ENCODE measurements around the gene NGB. TPM values are rescaled to one million over a fixed set of nuclear protein-coding genes. Genes with fewer than 3 reads are reported as not detected.

Gene NGB
- total RNA-seq, 1 donor from 2014 or later: not detected

GRCh38 chr14:77310026-77310425 is 39.0 kb upstream of the NGB start:
- TF ChIP-seq CTCF (IDR thresholded peaks at IDR 0.05; ENCODE audit: unreplicated experiment): no peak
- Mint-ChIP-seq H3K36me3 (peaks cover 5% of the 10 kb centered on the region), H3K4me3 (no peak overlapping the region), H3K27ac (no peak overlapping the region), H3K4me1 (peaks cover 42% of the 10 kb centered on the region), H3K27me3 (ENCODE audit: low read depth) (no peaks in the 10 kb centered on the region), H3K9me3 (no peaks in the 10 kb centered on the region)
- no peak for DNase-seq (ENCODE audit: low spot score in 2 of 2, unreplicated experiment in 2 of 2)

- TF ChIP-seq CTCF (IDR thresholded peaks at IDR 0.05; ENCODE audit: unreplicated experiment): no peak
- H3K4me3 Mint-ChIP-seq: no peak overlapping the region
- DNase-seq (ENCODE audit: low spot score in 2 of 2, unreplicated experiment in 2 of 2): no peak
- H3K27me3 Mint-ChIP-seq (ENCODE audit: low read depth): no peaks in the 10 kb centered on the region
- peaks cover 6% of the 10 kb centered on the region for H3K36me3 Mint-ChIP-seq
- peaks cover 35% of the 10 kb centered on the region for H3K4me1 Mint-ChIP-seq
- H3K9me3 Mint-ChIP-seq: no peaks in the 10 kb centered on the region
- H3K27ac Mint-ChIP-seq: no peak overlapping the region
Measured at GRCh38 chr14:77309131-77309530, 38.1 kb upstream of the NGB start.

- no peak for TF ChIP-seq CTCF (IDR thresholded peaks at IDR 0.05; ENCODE audit: unreplicated experiment)
- H3K27ac Mint-ChIP-seq: peak overlapping the region; percentile 91
- no peak for DNase-seq (ENCODE audit: low spot score in 2 of 2, unreplicated experiment in 2 of 2)
- no peaks in the 10 kb centered on the region for H3K27me3 Mint-ChIP-seq (ENCODE audit: low read depth)
- H3K4me3 Mint-ChIP-seq: no peak overlapping the region
- peaks cover 11% of the 10 kb centered on the region for H3K36me3 Mint-ChIP-seq
- H3K9me3 Mint-ChIP-seq: no peaks in the 10 kb centered on the region
- peaks cover 18% of the 10 kb centered on the region for H3K4me1 Mint-ChIP-seq
Measured at GRCh38 chr14:77306851-77307496, 36.0 kb upstream of the NGB start.

- Mint-ChIP-seq H3K27me3 (ENCODE audit: low read depth) (no peaks in the 10 kb centered on the region), H3K9me3 (no peaks in the 10 kb centered on the region), H3K4me1 (peaks cover 18% of the 10 kb centered on the region), H3K4me3 (no peak overlapping the region), H3K27ac (peak overlapping the region; percentile 91), H3K36me3 (peaks cover 11% of the 10 kb centered on the region)
- TF ChIP-seq CTCF (IDR thresholded peaks at IDR 0.05; ENCODE audit: unreplicated experiment): no peak
- DNase-seq (ENCODE audit: low spot score in 2 of 2, unreplicated experiment in 2 of 2): no peak
Measured at GRCh38 chr14:77306416-77306815, 35.4 kb upstream of the NGB start.

- Mint-ChIP-seq H3K9me3 (no peaks in the 10 kb centered on the region), H3K27me3 (ENCODE audit: low read depth) (no peaks in the 10 kb centered on the region), H3K27ac (no peak overlapping the region), H3K4me1 (peaks cover 18% of the 10 kb centered on the region), H3K4me3 (no peak overlapping the region), H3K36me3 (peaks cover 11% of the 10 kb centered on the region)
- no peak for DNase-seq (ENCODE audit: low spot score in 2 of 2, unreplicated experiment in 2 of 2)
- no peak for TF ChIP-seq CTCF (IDR thresholded peaks at IDR 0.05; ENCODE audit: unreplicated experiment)
Measured at GRCh38 chr14:77305696-77306095, 34.7 kb upstream of the NGB start.
